SK-N-SH (cell line): ENCODE measurements around the gene PACSIN1. TPM values are rescaled to one million over a fixed set of nuclear protein-coding genes. Genes with fewer than 3 reads are reported as not detected.

ENCODE experiments used
- CTCF ChIA-PET: fragments of 300-600, 350-600 bp; formaldehyde crosslinking; extraction: SDS; loops from one replicate; lab custom pipeline; 2021; lab: Yijun Ruan, JAX
- POLR2A ChIA-PET: fragments of 350-600 bp; sonication (Branson Sonifier 250); formaldehyde crosslinking; extraction: SDS; loops from one replicate; lab custom pipeline; 2020; ENCODE audit warnings: antibody characterized with exemption, inconsistent platforms; lab: Yijun Ruan, JAX
- DNase-seq: peaks from one replicate; pipeline ENCODE4 v3.0.0; 2012
- H2AFZ ChIP-seq: fragments of 200-600 bp; sonication (generic); 2 replicates; pipeline ENCODE4 v1.8.1; 2016; ENCODE audit warnings: antibody characterized with exemption, mild to moderate bottlenecking, low read depth
- H3F3A ChIP-seq: fragments of 200-600 bp; sonication (generic); replicated peaks from 2 replicates; pipeline ENCODE3; 2016; ENCODE audit warnings: antibody characterized with exemption, mild to moderate bottlenecking; ENCODE audit not compliant: insufficient read depth
- H3K27ac ChIP-seq, 2 experiments: fragments of 200-500 bp in 1 of 2; fragments of 200-600 bp in 1 of 2; sonication (Bioruptor generic) in 1 of 2; sonication (generic), shearing (Covaris generic) in 1 of 2; 2 replicates each; pipeline versions ENCODE4 v1.5.1 to v1.6.1; 2014 to 2016; ENCODE audit warnings: low read depth in 2 of 2, inconsistent platforms in 1 of 2, low read length in 1 of 2, mild to moderate bottlenecking in 1 of 2, mixed read lengths in 1 of 2
- H3K27me3 ChIP-seq: fragments of 200-600 bp; sonication (generic), shearing (Covaris generic); 2 replicates; pipeline ENCODE4 v1.6.1; 2016; ENCODE audit warnings: mixed run types; ENCODE audit not compliant: insufficient read depth
- H3K36me3 ChIP-seq, 2 experiments: fragments of 200-500 bp in 1 of 2; fragments of 200-600 bp in 1 of 2; sonication (Bioruptor generic) in 1 of 2; sonication (generic) in 1 of 2; replicated peaks in 1 of 2; 2 replicates each; pipeline versions ENCODE3 to v1.5.1; 2014 to 2016; ENCODE audit warnings: low read length in 1 of 2, mild to moderate bottlenecking in 1 of 2; ENCODE audit not compliant: insufficient read depth in 2 of 2, control insufficient read depth in 1 of 2
- H3K4me1 ChIP-seq, 2 experiments: fragments of 200-500 bp in 1 of 2; fragments of 200-600 bp in 1 of 2; sonication (Bioruptor generic) in 1 of 2; sonication (generic), shearing (Covaris generic) in 1 of 2; 2 replicates each; pipeline versions ENCODE4 v1.5.1 to v1.6.1; 2014 to 2016; ENCODE audit warnings: low read depth in 1 of 2, low read length in 1 of 2, mixed run types in 1 of 2; ENCODE audit not compliant: insufficient read depth in 2 of 2, control insufficient read depth in 1 of 2
- H3K4me2 ChIP-seq: fragments of 200-600 bp; sonication (generic), shearing (Covaris generic); 2 replicates; pipeline ENCODE4 v1.6.1; 2017; ENCODE audit warnings: mixed run types
- H3K4me3 ChIP-seq, 2 experiments: fragments of 200-500 bp in 1 of 2; fragments of 200-600 bp in 1 of 2; sonication (Bioruptor generic) in 1 of 2; sonication (generic), shearing (Covaris generic) in 1 of 2; 2 replicates each; pipeline versions ENCODE4 v1.5.1 to v1.8.1; 2014 to 2016; ENCODE audit warnings: low read depth in 2 of 2, inconsistent platforms in 1 of 2, low read length in 1 of 2, mild to moderate bottlenecking in 1 of 2, mixed read lengths in 1 of 2, moderate library complexity in 1 of 2
- H3K79me2 ChIP-seq: fragments of 200-600 bp; sonication (generic); 2 replicates; pipeline ENCODE4 v1.8.1; 2017; ENCODE audit warnings: mild to moderate bottlenecking; ENCODE audit not compliant: insufficient read depth
- H3K9ac ChIP-seq: fragments of 200-600 bp; sonication (generic); 2 replicates; pipeline ENCODE4 v1.6.1; 2017; ENCODE audit warnings: mixed run types
- H3K9me2 ChIP-seq: fragments of 200-600 bp; sonication (generic); 2 replicates; pipeline ENCODE4 v1.6.1; 2017; ENCODE audit warnings: mixed run types
- H3K9me3 ChIP-seq: fragments of 200-600 bp; sonication (generic); 2 replicates; pipeline ENCODE4 v1.6.1; 2017; ENCODE audit warnings: mixed run types, mild to moderate bottlenecking, moderate library complexity
- H4K20me1 ChIP-seq: fragments of 200-600 bp; sonication (generic); 2 replicates; pipeline ENCODE4 v1.6.1; 2017; ENCODE audit warnings: mild to moderate bottlenecking, mixed run types; ENCODE audit not compliant: insufficient read depth
- CHD2 ChIP-seq: fragments of 150-350 bp; IDR thresholded peaks from 2 replicates; pipeline ENCODE4 v1.6.1; 2018; ENCODE audit warnings: low read length; ENCODE audit not compliant: partially characterized antibody
- EZH2phosphoT487 ChIP-seq: fragments of 200-600 bp; sonication (generic); IDR thresholded peaks from 2 replicates; pipeline ENCODE4 v1.6.1; 2017; ENCODE audit warnings: low read depth, mixed run types, mild to moderate bottlenecking, antibody characterized with exemption, moderate library complexity, borderline replicate concordance
- FOSL2 ChIP-seq: IDR thresholded peaks from 2 replicates; pipeline ENCODE4 v1.4.0; 2012; ENCODE audit warnings: low read depth, mild to moderate bottlenecking, moderate library complexity, borderline replicate concordance
- FOXJ3 ChIP-seq: sonication (generic); formaldehyde crosslinking; IDR thresholded peaks from 2 replicates; pipeline ENCODE4 v1.5.1; 2020; ENCODE audit warnings: mild to moderate bottlenecking, missing genetic modification reagents
- FOXM1 ChIP-seq: IDR thresholded peaks from 2 replicates; pipeline ENCODE4 v1.4.0; 2012; ENCODE audit warnings: low read depth, mild to moderate bottlenecking
- GABPA ChIP-seq: IDR thresholded peaks from 2 replicates; pipeline ENCODE4 v1.4.0; 2012; ENCODE audit warnings: low read depth, mild to moderate bottlenecking
- GATA2 ChIP-seq: sonication (generic); formaldehyde crosslinking; IDR thresholded peaks from 2 replicates; pipeline ENCODE4 v1.5.0; 2020; ENCODE audit warnings: mild to moderate bottlenecking, missing genetic modification reagents
- MXI1 ChIP-seq: IDR thresholded peaks from 2 replicates; pipeline ENCODE4 v1.6.1; 2012; ENCODE audit warnings: mild to moderate bottlenecking, low read depth, low read length, improper control_type of control experiment
- NFIC ChIP-seq: IDR thresholded peaks from 2 replicates; pipeline ENCODE4 v1.4.0; 2012; ENCODE audit warnings: borderline replicate concordance
- NRF1 ChIP-seq: IDR thresholded peaks from 2 replicates; pipeline ENCODE4 v1.6.1; 2012; ENCODE audit warnings: low read depth, mild to moderate bottlenecking, low read length
- POLR2AphosphoS5 ChIP-seq: IDR thresholded peaks from 2 replicates; pipeline ENCODE4 v1.6.1; 2012; ENCODE audit warnings: low read depth, low read length
- RAD21 ChIP-seq: IDR thresholded peaks from 2 replicates; pipeline ENCODE4 v1.6.1; 2012; ENCODE audit warnings: mild to moderate bottlenecking, low read length
- RFX5 ChIP-seq: IDR thresholded peaks from 2 replicates; pipeline ENCODE4 v1.6.1; 2012; ENCODE audit warnings: mild to moderate bottlenecking, improper control_type of control experiment, low read length
- SMC3 ChIP-seq: IDR thresholded peaks from 2 replicates; pipeline ENCODE4 v1.6.1; 2012; ENCODE audit warnings: low read depth, low read length, improper control_type of control experiment
- USF2 ChIP-seq: fragments of 150-350 bp; IDR thresholded peaks from 2 replicates; pipeline ENCODE4 v1.6.1; 2017; ENCODE audit warnings: antibody characterized with exemption, low read length, low read depth, borderline replicate concordance
- YY1 ChIP-seq: IDR thresholded peaks from 2 replicates; pipeline ENCODE4 v1.4.0; 2012; ENCODE audit warnings: low read depth, mild to moderate bottlenecking
- WGBS: methylation state at CpG from one replicate; pipeline ENCODE4 v1.1.6; 2017; ENCODE audit warnings: low lambda C conversion rate; 5-methylcytosine and 5-hydroxymethylcytosine counted together
- polyA plus RNA-seq, 3 experiments: library from polyadenylated mRNA; depleted of rRNA; stranded (reverse); fragments of >200 nt; gene quantifications; 2 replicates each; pipeline ENCODE4 v1.2.3, GENCODE V29; 2012

Gene PACSIN1
- polyA plus RNA-seq, 1 of the 3 experiments (the other 2 are of a cell fraction) = 0.05 TPM

DNA sequence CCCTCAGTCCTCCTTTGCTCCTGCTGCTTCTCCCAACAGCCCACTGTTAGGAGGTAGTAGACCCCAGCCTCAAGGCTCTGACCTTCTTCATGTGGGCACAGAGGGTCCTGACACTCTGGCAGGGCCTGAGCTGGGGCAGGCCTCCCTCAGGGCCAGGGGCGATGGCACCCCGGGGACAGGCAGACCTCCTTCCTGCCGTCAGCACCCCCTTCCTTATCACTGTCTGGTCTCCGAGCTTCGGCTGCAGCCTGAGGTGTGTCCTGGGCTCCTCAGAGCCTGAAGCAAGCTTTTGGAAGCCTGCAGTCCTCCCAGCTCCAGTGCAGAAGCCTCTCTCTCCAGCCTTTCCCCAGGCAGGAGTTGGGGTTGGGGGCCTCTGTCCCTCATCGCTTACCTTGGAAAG is 68.3 kb downstream of the PACSIN1 start:
- no peak overlapping the region for H3K27ac ChIP-seq
- H3K4me1 ChIP-seq = peaks cover 0 to 23% of the 10 kb centered on the region in 2 experiments; a peak in 1 of 4 replicates
- 61% methylated on average over 4 of the region's 6 CpGs for WGBS
- H2AFZ ChIP-seq = no peak overlapping the region
- H3K9me3 ChIP-seq = no peaks in the 10 kb centered on the region
- H3K9me2 ChIP-seq = no peaks in the 10 kb centered on the region
- no peak overlapping the region for H3K4me2 ChIP-seq
- no peaks in the 10 kb centered on the region for H3K36me3 ChIP-seq
- no peaks in the 10 kb centered on the region for H3K79me2 ChIP-seq
- POLR2A ChIA-PET = no interaction called here
- no peaks in the 10 kb centered on the region for H3F3A ChIP-seq
- H3K27me3 ChIP-seq = no peaks in the 10 kb centered on the region
- CTCF ChIA-PET = interaction anchor here (2.6 to 2.9 kb wide), 2 partner anchors 13 to 75 kb away, joined by 6 to 11 read pairs; no protein-coding TSS in a partner anchor
- H4K20me1 ChIP-seq = no peaks in the 10 kb centered on the region
- TF ChIP-seq NFIC (no peak), MXI1 (no peak), RAD21 (no peak), GATA2 (CRISPR knock-in tag) (no peak), USF2 (no peak), CHD2 (no peak), FOXM1 (no peak), YY1 (no peak), NRF1 (no peak), EZH2phosphoT487 (no peak), RFX5 (no peak), FOXJ3 (CRISPR knock-in tag) (no peak), FOSL2 (no peak), SMC3 (no peak), POLR2AphosphoS5 (no peak)
- TF ChIP-seq, all 33 proteins: peak for 0
- DNase-seq = no peak
- H3K9ac ChIP-seq = no peak overlapping the region
- no peak overlapping the region for H3K4me3 ChIP-seq

DNA sequence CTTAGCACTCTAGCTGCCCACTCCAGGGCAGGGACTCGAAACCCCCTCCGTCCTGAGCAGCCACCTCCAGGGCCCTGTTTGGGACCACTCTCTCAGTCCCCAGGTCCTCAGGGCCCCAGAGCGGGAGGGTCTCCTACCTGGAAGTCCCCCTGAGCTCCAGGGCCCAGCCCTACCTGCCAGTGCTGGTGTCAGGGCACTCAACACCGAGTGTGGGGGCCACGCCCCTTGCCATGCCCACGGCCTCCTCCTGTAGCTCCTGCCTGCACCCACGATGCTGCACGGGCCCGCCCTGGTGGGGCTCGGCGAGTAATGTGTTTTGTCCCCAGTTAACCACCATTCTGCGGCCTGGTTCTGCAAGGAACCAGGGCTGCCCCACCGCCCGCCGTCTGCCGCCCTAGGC is 68.8 kb downstream of the PACSIN1 start:
- WGBS = 90% methylated on average over 8 of the region's 16 CpGs
- H3K4me2 ChIP-seq = no peak overlapping the region
- no peaks in the 10 kb centered on the region for H3F3A ChIP-seq
- H3K27me3 ChIP-seq = no peaks in the 10 kb centered on the region
- DNase-seq = no peak
- H3K9me2 ChIP-seq = no peaks in the 10 kb centered on the region
- peaks cover 0 to 23% of the 10 kb centered on the region in 2 experiments; a peak in 1 of 4 replicates for H3K4me1 ChIP-seq
- H3K9me3 ChIP-seq = no peaks in the 10 kb centered on the region
- H3K27ac ChIP-seq = no peak overlapping the region
- H3K79me2 ChIP-seq = no peaks in the 10 kb centered on the region
- H3K4me3 ChIP-seq = no peak overlapping the region
- no peak overlapping the region for H3K9ac ChIP-seq
- no peak overlapping the region for H2AFZ ChIP-seq
- no peaks in the 10 kb centered on the region for H3K36me3 ChIP-seq
- ChIA-PET POLR2A (no interaction called here), CTCF (interaction anchor here (1.6 to 2.9 kb wide), 3 partner anchors 8 to 75 kb away, joined by 4 to 11 read pairs (median 6); no protein-coding TSS in a partner anchor)
- H4K20me1 ChIP-seq = no peaks in the 10 kb centered on the region
- no peak for TF ChIP-seq GABPA
